GM18861 (cell line): ENCODE results near the gene SELENOO.

Experiments used
- ATAC-seq: cut with Tn5 transposase; IDR thresholded peaks from one replicate; pipeline ENCODE4 v1.9.1; 2021; ENCODE audit not compliant: unreplicated experiment

SELENOO gene

GRCh38 chr22:50264946-50265669 is 64.3 kb downstream of the SELENOO start:
- ATAC-seq, result no peak

DNA sequence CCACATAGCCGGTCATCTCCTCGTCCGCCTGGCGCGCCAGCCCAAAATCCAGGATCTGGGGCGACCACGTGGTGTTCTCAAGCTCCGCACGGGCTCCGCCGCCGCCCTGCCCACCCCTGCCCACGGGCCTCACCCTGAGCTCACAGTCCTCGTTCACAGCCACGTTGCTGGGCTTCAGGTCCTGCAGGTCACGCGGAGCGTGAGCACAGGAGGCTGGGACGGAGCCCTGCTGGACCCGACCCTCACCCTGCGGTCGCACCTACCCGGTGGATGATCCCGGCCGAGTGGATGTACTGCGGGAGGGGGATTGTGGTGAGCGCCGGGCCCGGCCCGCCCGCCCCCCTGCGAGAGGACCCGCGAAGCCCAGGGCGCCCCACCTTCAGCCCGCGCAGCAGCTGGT is 66.2 kb downstream of the SELENOO start:
- ATAC-seq, result no peak
